Upper lobe of left lung (tissue), 6 donors: ENCODE data around the gene HIVEP3. TPM values are rescaled to one million over a fixed set of nuclear protein-coding genes. Genes with fewer than 3 reads are reported as not detected.

ENCODE experiments used
- ATAC-seq, 2 donors: fragments of 200-7000 bp; cut with Tn5 transposase; one replicate each; pipeline ENCODE4 v1.9.1; 2022; ENCODE audit warnings: mild to moderate bottlenecking in 2 of 2, moderate library complexity in 2 of 2; ENCODE audit not compliant: low FRiP score in 2 of 2
- DNase-seq, 2 donors: peaks; one replicate each; pipeline ENCODE4 v3.0.0-alpha.2; 2019 to 2020
- H3K27ac ChIP-seq, 4 donors: fragments of 200-600 bp; sonication (generic); one replicate each; pipeline ENCODE4 v1.5.1; 2016 to 2019
- H3K27me3 ChIP-seq, 4 donors: fragments of 200-600 bp; sonication (generic); one replicate each; pipeline ENCODE4 v1.5.1; 2017 to 2019
- H3K36me3 ChIP-seq, 4 donors: fragments of 200-600 bp; sonication (generic); one replicate each; pipeline ENCODE4 v1.5.1; 2016 to 2019
- H3K4me1 ChIP-seq, 4 donors: fragments of 200-600 bp; sonication (generic); one replicate each; pipeline ENCODE4 v1.5.1; 2018 to 2019
- H3K4me3 ChIP-seq, 4 donors: fragments of 200-600 bp; sonication (generic); one replicate each; pipeline ENCODE4 v1.5.1; 2017 to 2019; ENCODE audit warnings: mild to moderate bottlenecking in 2 of 4, moderate library complexity in 1 of 4
- H3K9me3 ChIP-seq, 4 donors: fragments of 200-600 bp; sonication (generic); one replicate each; pipeline ENCODE4 v1.5.1; 2018 to 2019
- CTCF ChIP-seq, 6 experiments: fragments of 450-650 bp in 4 of 6; fragments of 200-600 bp in 2 of 6; sonication (generic) in 2 of 6; IDR thresholded peaks; one replicate each; pipeline ENCODE4 v1.5.1; 2016 to 2019; ENCODE audit warnings: antibody characterized with exemption in 6 of 6
- EP300 ChIP-seq, 4 donors: sonication (generic); formaldehyde crosslinking; IDR thresholded peaks; one replicate each; pipeline ENCODE4 v1.5.1; 2017; ENCODE audit warnings: antibody characterized with exemption in 4 of 4, control low read depth in 2 of 4
- POLR2A ChIP-seq, 4 donors: fragments of 450-650 bp; IDR thresholded peaks; one replicate each; pipeline ENCODE4 v1.5.1; 2016 to 2017; ENCODE audit warnings: antibody characterized with exemption in 4 of 4, mild to moderate bottlenecking in 2 of 4
- POLR2AphosphoS5 ChIP-seq, 2 donors: sonication (generic); formaldehyde crosslinking; IDR thresholded peaks; one replicate each; pipeline ENCODE4 v1.5.1; 2017; ENCODE audit warnings: antibody characterized with exemption in 2 of 2
- WGBS, 2 donors: methylation state at CpG; one replicate each; pipeline ENCODE4 v1.1.5; 2017 to 2018; 5-methylcytosine and 5-hydroxymethylcytosine counted together
- total RNA-seq, 6 donors: library from RNA; depleted of rRNA in 4 of 6; stranded (reverse); fragments of >200 nt in 4 of 6; gene quantifications; one replicate each; pipeline versions ENCODE4 v1.1.0 to v1.2.1, GENCODE V29; 2016 to 2021
- donor health status: DM: no; HTN: no; CAD: no; lungs with moderate emphysema.
- donor health status: DM: no; HTN: yes; CAD: no; lungs with severe emphysema.

HIVEP3 gene
- total RNA-seq, 6 donors from 2014 or later: 9.7 to 23.0 (median 11.6) TPM

- no peak overlapping the region for H3K27ac ChIP-seq
- no peaks in the 10 kb centered on the region for H3K27me3 ChIP-seq
- no peaks in the 10 kb centered on the region for H3K9me3 ChIP-seq
- H3K4me1 ChIP-seq: peaks cover 14 to 35% (median 23%) of the 10 kb centered on the region in 4 donors
- no peak overlapping the region for H3K4me3 ChIP-seq
- H3K36me3 ChIP-seq: no peaks in the 10 kb centered on the region
- DNase-seq (no peak), ATAC-seq (no peak)
- TF ChIP-seq CTCF (IDR thresholded peaks at IDR 0.05): no peak
- no peak for TF ChIP-seq POLR2A (IDR thresholded peaks at IDR 0.05)
- no peak for TF ChIP-seq EP300 (IDR thresholded peaks at IDR 0.05)
- TF ChIP-seq POLR2AphosphoS5 (IDR thresholded peaks at IDR 0.05): no peak
- 85 to 98% methylated on average over 6 of the region's 6 CpGs for WGBS, 2 donors
Measured at GRCh38 chr1:41665962-41666917, 252.5 kb downstream of the HIVEP3 start.

- H3K36me3 ChIP-seq: no peaks in the 10 kb centered on the region
- peak overlapping the region in 3 of 4 donors; percentile 12 to 54 (median 29) for H3K27ac ChIP-seq
- TF ChIP-seq POLR2AphosphoS5 (IDR thresholded peaks at IDR 0.05): peak; percentile 25 to 50
- no peak for TF ChIP-seq EP300 (IDR thresholded peaks at IDR 0.05)
- 78 to 82% methylated on average over 4 of the region's 4 CpGs for WGBS, 2 donors
- DNase-seq (peak in 1 of 2 donors; percentile 41), ATAC-seq (peak in 1 of 2 donors; percentile 48)
- H3K4me3 ChIP-seq: no peak overlapping the region
- peaks cover 24 to 44% (median 31%) of the 10 kb centered on the region in 4 donors for H3K4me1 ChIP-seq
- H3K9me3 ChIP-seq: no peaks in the 10 kb centered on the region
- H3K27me3 ChIP-seq: no peaks in the 10 kb centered on the region
Measured at GRCh38 chr1:41664861-41665640, 253.7 kb downstream of the HIVEP3 start.

GRCh38 chr1:41663671-41664400 is 254.9 kb downstream of the HIVEP3 start:
- H3K27ac ChIP-seq: peak overlapping the region; percentile 90 to 96 (median 94)
- H3K27me3 ChIP-seq: no peaks in the 10 kb centered on the region
- no peak overlapping the region for H3K4me3 ChIP-seq
- H3K4me1 ChIP-seq: peaks cover 24 to 44% (median 32%) of the 10 kb centered on the region in 4 donors
- TF ChIP-seq EP300 (IDR thresholded peaks at IDR 0.05): no peak
- ATAC-seq (no peak), DNase-seq (no peak)
- H3K36me3 ChIP-seq: no peaks in the 10 kb centered on the region
- H3K9me3 ChIP-seq: no peaks in the 10 kb centered on the region
- 80 to 82% methylated on average over 4 to 5 of the region's 5 CpGs for WGBS, 2 donors

GRCh38 chr1:41662765-41663437 is 255.8 kb downstream of the HIVEP3 start:
- peak overlapping the region; percentile 57 to 77 (median 74) for H3K4me3 ChIP-seq
- H3K36me3 ChIP-seq: no peaks in the 10 kb centered on the region
- peak overlapping the region; percentile 90 to 96 (median 94) for H3K27ac ChIP-seq

More at GRCh38 chr1:41662765-41663437, 255.8 kb downstream of the HIVEP3 start:
- WGBS, 2 donors: 22 to 44% methylated on average over 6 to 27 of the region's 27 CpGs
- Histone ChIP-seq H3K4me1 (peaks cover 24 to 44% (median 34%) of the 10 kb centered on the region in 4 donors), H3K27me3 (no peaks in the 10 kb centered on the region), H3K9me3 (no peaks in the 10 kb centered on the region)
- peak in 1 of 2 donors; percentile 59 for ATAC-seq
- DNase-seq: peak; percentile 75 to 92
- no peak for TF ChIP-seq POLR2A (IDR thresholded peaks at IDR 0.05)
- TF ChIP-seq EP300 (IDR thresholded peaks at IDR 0.05): peak in 1 of 4 donors; percentile 20
- peak in 1 of 6 experiments; percentile 25 for TF ChIP-seq CTCF (IDR thresholded peaks at IDR 0.05)
- TF ChIP-seq POLR2AphosphoS5 (IDR thresholded peaks at IDR 0.05): peak in 1 of 2 donors; percentile 12
